ENCODE measurements around the gene SMAD3.
A peak's percentile ranks its signal among the peaks of the same experiment; 100 is the strongest.

Gene SMAD3

DNA sequence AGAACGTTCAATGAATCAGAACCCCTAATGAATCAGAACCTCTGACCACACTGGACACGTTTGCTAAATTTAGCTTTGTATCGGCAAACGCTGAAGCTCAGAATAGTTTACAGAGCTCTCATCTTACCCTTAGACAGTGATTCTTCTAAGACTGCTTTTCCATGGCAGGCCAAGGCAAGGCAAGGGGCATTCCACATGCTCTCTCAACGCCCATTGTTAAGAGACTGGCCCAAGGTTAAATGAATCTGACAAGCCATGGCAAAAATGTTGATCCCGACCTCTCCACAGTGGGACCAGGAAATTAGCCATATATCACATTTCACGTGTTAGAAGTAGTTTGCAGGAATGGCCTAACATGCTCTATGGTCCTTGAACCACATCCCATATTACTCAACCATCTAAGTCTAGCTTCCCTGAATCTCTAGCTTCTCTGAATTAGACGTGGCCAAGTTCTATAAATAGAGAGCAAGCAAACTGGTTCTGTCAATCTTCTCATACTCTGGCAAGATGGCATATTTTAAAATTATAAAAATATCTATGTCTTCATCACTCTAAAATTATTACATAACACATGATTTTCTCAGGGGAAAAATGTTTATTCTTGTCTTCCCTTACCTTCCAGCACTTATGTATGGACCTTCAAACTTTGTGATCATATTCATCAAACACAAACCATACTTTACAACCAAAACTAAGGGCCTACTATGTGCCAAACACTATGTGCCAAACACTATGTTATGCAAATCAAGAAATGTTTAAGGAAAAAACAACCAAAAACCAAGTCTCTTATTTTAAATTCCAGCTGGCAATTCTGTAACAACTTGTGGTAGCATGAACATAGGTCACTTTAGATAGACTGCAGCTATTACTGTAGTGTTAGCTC is 134.7 kb downstream of the SMAD3 start:
- DNase-seq (ENCODE audit: extremely low read depth, low read depth): peak; percentile 90
- TF ChIP-seq, protein P1, sequence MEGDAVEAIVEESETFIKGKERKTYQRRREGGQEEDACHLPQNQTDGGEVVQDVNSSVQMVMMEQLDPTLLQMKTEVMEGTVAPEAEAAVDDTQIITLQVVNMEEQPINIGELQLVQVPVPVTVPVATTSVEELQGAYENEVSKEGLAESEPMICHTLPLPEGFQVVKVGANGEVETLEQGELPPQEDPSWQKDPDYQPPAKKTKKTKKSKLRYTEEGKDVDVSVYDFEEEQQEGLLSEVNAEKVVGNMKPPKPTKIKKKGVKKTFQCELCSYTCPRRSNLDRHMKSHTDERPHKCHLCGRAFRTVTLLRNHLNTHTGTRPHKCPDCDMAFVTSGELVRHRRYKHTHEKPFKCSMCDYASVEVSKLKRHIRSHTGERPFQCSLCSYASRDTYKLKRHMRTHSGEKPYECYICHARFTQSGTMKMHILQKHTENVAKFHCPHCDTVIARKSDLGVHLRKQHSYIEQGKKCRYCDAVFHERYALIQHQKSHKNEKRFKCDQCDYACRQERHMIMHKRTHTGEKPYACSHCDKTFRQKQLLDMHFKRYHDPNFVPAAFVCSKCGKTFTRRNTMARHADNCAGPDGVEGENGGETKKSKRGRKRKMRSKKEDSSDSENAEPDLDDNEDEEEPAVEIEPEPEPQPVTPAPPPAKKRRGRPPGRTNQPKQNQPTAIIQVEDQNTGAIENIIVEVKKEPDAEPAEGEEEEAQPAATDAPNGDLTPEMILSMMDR (IDR thresholded peaks at IDR 0.05; ENCODE audit: low read depth, low read length): no peak

DNA sequence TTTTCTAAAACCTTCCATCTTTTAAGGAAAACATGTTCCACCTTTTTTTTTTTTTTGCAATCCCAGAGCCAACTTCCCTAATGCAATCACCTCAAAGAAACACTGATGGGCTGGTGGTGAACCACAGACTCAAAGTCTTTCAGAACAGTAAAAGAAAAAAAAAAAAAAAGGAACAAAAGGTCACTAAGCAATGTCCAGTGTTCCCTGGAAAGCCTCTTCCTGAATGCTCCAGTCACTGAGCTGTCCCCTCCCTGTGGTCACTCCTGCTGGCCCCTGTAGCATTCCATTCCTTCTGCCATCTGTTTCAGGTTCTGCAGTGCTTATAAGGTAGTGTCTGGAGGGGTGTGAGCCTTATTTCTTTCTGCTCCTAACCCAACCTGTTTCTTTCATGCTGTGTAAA is 135.7 kb downstream of the SMAD3 start:
- no peak for DNase-seq (ENCODE audit: extremely low read depth, low read depth)

DNA sequence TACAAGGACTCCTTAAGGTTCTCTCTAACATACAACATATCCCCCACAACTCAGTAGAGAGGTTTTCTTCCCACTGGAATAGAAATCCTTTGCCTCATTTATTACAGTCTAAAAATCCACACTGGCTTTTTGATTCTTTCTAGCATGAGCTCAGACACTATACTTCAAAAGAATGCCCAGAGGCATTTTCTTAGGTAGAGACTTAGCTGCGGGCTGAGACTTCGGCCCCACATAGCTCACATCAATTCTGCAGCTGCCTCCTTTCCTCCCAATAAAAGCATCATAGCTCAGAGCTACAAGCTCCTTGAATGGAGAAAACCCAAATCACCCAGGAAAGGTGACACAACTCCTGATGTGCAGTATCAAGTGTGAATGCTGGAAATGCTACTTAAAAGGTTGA is 136.7 kb downstream of the SMAD3 start:
- TF ChIP-seq, protein P1 (IDR thresholded peaks at IDR 0.05; ENCODE audit: low read depth, low read length): no peak

More for the DNA sequence above, 135.7 kb downstream of the SMAD3 start:
- TF ChIP-seq, protein P1 (IDR thresholded peaks at IDR 0.05; ENCODE audit: low read depth, low read length): no peak

GRCh38 chr15:67202991-67203390 is 137.6 kb downstream of the SMAD3 start:
- no peak for DNase-seq (ENCODE audit: extremely low read depth, low read depth)
- TF ChIP-seq, protein P1 (IDR thresholded peaks at IDR 0.05; ENCODE audit: low read depth, low read length): no peak

More for the DNA sequence above, 136.7 kb downstream of the SMAD3 start:
- DNase-seq (ENCODE audit: extremely low read depth, low read depth): no peak

DNA sequence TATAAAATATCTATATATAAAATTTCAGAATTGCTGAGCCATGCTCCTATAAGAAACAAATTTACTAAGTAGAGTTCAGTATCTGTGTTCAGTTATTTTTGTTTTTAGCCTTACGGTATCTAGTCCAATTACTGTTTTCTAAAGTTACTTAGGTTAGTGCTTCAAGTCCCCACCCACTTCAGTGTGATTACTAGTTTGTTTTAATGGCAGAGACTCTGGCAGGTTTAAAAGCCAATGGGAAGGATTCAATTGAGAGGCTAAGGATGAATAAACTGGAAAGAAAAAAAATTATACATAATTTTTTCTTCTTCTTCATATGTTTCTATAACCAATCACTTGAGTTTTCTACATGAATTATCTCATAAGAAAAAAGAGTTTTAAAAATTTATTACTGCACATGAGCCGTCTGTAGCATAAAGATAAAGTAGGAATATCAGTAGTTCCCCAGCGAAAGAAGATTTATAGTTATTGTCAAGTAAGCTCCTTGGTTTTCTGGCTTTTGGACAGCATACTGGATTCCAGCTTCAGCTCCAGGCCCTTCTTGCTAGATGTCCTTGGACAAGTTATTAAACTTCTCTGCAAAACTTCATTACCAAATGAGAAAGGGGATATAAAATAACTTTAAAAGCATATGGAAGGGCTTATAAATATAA is 142.3 kb downstream of the SMAD3 start:
- TF ChIP-seq, protein P1 (IDR thresholded peaks at IDR 0.05; ENCODE audit: low read depth, low read length): no peak
- no peak for DNase-seq (ENCODE audit: extremely low read depth, low read depth)

DNA sequence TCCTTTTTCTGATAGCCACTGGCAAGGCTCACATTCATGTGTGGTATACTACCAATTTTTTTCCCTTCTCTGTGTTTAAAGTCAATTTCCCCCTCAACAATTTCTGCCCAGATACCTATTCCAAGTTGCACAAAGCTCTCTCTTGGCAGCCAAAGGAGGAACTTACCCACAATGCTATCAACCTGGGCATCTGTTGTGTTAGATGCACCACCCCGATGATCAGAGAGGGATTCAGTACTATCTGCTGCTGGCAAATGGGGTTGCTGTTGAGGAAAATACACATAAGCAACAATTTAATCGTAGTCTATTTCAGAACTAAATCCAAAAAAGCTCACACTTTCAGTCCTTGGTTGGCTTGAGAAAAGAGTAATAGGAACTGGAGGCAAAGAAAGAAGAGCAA is 143.0 kb downstream of the SMAD3 start:
- DNase-seq (ENCODE audit: extremely low read depth, low read depth): no peak
- TF ChIP-seq, protein P1 (IDR thresholded peaks at IDR 0.05; ENCODE audit: low read depth, low read length): no peak

- no peak for DNase-seq (ENCODE audit: extremely low read depth, low read depth)
- TF ChIP-seq, protein P1 (IDR thresholded peaks at IDR 0.05; ENCODE audit: low read depth, low read length): no peak
Observed at GRCh38 chr15:67210555-67211168, 145.3 kb downstream of the SMAD3 start.

Data from AG09319 (cell line).